ENCODE measurements around the gene TMEM59L.
"Not testable (repeated sequence)": the region's sequence is repeated elsewhere in the genome, so short reads cannot be mapped to it uniquely, and the experiment has no call there.

TMEM59L gene

DNA sequence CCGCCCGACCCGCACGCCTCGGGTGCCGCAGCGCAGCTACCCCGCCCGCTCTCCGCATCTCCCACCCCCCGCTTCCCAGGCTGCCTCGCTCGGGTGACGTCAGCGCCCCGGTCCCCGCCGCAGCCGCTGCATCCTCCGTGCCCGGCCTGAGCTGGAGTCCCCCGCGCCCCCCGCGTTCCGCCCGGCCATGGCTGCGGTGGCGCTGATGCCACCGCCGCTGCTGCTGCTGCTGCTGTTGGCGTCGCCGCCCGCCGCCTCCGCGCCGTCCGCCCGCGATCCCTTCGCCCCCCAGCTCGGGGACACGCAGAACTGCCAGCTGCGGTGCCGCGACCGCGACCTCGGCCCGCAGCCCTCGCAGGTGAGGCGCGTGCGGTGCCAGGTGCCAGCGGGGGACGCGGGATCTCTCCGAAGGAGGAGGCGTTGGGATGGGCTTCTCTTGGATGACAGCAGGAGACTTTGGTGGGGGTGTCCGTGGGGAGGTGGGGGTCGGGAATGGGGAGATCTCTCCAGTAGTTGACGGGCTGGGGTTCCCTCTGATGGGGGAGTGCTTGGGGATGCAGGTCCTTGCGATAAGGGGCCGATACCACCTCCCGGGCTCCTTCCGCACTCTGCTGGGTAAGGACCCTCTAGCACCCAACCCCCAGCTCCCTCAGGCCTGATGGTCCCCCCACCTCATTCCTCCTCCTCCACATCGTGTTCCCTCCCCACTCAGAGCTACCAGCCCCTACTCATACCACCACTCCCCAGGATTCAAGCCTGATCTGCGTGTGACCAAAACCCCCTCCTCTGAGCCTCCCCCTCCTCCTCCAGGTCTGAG lies at the start of gene TMEM59L:
TMEM59L (plus strand) TSS at position 99 of the 817 bp plus-strand sequence; CDS start at position 188, 89 bp downstream.
- DNase-seq (ENCODE audit: low spot score): peak; percentile 74

DNA sequence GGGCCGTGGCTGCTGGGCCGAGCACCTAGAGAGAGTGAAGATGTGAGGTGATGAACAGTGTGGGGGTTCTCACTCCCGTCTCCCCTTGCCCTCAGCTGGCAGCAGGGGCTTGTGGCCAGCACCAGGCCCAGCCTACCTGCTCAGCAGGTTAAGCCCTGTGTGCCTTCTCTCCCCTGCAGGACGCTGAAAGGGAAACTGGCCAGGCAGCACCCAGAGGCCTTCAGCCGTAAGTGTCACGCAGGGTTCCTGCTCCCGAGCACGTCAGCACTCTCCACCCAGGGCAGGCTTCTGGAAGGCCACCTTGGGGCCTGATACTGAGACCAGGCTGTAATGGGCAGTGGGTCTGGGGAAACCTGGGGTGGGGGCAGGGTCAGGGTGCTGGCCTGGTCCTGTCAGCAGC lies 45.7 kb upstream of the TMEM59L start:
- DNase-seq (ENCODE audit: low spot score): no peak

DNA sequence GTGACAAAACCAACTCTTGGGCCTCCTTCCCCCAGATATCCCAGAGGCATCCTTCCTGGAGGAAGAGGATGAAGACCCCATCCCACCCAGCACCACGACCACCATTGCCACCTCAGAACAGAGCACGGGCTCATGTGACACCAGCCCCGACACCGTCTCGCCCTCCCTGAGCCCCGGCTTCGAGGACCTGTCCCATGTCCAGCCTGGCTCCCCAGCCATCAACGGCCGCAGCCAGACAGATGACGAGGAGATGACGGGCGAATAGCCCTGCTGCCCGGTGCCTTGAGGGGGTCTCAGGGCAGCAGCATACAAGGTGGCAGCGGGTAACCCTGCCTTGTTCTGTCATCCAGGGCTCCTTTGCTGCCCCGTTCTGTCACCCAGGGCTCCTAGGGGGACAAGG lies 44.3 kb upstream of the TMEM59L start:
- no peak for DNase-seq (ENCODE audit: low spot score)

DNA sequence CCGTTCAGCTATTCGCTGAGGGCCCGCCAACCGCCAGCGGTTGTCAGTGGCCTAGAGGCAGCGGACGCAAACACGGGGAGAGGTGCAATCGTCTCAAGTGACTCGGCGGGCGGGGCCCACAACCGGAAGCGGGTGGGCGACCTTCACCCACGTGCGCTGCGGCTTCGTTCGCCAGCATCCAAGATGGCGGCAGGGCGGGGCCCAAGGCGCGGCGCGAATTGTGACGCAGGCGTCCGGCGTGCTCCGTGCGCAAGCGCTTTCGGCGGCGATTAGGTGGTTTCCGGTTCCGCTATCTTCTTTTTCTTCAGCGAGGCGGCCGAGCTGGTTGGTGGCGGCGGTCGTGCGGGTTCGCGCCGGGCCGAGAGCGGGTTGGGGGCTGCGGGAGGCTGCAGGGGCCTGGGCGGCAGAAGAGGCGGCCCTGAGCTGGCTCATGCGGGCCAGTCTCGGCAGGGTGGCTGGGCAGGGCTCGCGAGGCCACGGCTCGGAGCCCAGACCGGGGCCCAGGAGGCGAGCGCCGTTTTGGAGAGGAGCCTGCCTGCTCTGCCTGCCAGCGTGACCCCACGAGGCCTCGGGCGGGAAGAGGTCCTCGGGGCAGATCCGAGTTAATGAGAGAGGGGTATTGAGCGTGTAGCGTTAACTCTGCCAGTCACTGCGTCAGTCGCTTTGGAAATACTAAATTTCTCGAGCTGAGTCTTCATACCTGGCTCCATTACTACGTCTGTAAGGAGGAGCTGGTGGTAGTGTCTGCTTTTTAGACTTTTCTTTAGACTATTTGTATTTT lies 40.9 kb upstream of the TMEM59L start, which contains the start of gene UBA52:
UBA52 (plus strand) TSS at position 294 of the 781 bp plus-strand sequence. CDS start 1,444 bp downstream, outside the sequence.
- peak; percentile 99 for DNase-seq (ENCODE audit: low spot score)

DNA sequence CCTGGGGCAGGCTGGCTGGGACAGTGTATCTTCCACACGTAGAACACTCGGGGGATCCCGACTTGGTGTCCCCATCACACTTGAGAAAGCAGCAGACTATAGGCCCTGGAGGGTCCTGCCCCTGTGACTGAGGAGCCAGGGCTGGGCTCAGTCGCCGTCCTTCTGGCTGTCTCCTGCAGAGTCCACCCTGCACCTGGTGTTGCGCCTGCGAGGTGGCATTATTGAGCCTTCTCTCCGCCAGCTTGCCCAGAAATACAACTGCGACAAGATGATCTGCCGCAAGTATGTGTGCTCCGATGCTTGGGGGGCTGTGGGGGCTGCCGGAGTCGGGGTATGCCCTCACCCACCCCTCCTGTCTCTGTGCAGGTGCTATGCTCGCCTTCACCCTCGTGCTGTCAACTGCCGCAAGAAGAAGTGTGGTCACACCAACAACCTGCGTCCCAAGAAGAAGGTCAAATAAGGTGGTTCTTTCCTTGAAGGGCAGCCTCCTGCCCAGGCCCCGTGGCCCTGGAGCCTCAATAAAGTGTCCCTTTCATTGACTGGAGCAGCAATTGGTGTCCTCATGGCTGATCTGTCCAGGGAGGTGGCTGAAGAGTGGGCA lies 37.9 kb upstream of the TMEM59L start:
- no peak for DNase-seq (ENCODE audit: low spot score)

DNA sequence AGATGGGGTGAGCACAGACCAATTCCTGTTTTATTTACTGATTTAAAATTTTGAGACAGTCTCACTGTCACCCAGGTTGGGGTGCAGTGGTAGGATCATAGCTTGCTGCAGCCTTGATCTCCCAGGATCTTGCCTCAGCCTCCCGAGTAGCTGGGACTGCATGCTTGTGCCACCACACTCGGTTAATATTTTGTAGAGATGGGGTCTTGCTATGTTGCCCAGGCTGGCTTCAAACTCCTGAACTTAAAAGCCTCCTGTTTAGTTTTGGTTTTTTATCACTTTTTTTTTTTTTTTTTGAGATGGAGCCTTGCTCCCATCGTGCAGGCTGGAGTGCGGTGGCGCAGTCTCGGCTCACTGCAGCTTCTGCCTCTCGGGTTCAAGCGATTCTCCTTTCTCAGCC lies 36.3 kb upstream of the TMEM59L start:
- no peak for DNase-seq (ENCODE audit: low spot score)

DNA sequence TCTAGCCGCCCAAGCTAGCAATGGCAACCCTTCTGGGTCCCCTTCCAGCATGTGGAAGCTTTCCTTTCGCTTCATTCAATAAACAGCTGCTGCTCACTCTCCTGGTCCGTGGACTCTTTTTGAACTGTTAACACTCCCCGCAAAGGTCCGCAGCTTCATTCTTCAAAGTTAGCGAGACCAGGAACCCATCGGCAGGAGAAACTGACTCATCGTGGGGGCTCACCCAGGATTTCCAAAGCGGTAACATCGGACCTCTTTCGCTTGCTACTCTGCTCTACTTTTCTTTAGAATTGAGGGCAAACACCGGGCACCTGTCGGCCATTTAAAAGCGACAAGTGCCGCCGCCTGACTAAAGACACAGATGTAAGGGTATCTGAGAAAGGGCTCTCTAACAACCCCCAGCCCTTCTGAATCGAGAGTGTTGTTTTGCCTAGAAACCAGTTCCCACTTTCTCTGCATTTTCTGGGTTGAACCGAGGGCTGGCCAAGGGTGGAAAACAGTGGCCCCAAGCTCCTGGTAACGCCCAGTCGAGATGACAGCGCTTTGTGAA lies 35.2 kb upstream of the TMEM59L start:
- DNase-seq (ENCODE audit: low spot score): no peak

DNA sequence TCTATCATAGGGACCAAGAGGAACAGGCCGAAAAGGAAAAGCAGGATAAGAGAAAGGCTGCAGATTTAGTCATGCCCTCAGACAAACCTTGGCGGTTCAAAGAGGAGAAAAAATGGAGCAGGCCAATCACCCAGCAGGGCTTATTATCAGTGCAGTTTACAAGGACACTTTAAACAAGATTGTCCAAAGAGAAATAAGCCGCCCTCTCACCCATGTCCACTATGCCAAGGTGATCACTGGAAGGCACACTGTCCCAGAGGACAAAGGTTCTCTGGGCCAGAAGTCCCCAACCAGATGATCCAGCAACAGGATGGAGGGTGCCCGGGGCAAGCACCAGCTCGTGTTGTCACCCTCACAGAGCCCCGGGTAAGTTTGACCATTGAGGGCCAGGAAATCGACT lies 32.4 kb upstream of the TMEM59L start:
- no peak for DNase-seq (ENCODE audit: low spot score)

DNA sequence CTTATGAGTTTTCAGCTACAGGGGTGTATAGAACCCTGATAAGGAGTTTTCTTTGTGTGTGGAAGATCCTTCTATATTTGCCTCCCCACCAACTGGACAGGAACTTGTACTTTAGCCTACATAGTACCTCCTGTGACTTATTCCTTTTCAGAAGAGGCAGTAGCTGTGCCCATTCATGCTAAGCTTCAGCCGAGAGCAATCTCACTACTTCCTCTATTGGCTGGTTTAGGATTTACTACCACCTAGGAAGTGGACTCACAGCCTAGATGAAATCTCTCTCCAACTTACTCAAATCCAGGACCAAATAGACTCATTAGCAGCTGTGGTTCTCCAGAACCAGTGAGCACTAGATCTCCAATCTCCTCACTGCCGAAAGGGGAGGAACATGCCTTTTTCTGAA lies 26.4 kb upstream of the TMEM59L start:
- DNase-seq (ENCODE audit: low spot score): no peak

DNA sequence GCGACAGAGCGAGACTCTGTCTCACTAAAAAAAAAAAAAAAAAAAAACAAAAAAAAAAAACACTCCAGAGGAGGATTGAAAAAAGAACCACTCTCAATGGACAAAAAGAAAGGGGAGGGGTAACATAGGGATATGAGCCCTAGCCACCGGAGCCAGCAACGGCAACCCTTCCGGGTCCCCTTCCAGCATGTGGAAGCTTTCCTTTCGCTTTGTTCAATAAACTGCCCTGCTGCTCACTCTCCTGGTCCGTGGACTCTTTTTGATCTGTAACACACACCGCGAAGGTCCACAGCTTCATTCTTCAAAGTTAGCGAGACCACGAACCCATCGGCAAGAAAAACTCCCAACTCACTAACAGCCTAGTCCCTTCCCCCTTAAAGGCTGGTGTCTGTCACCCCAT lies 25.1 kb upstream of the TMEM59L start:
- DNase-seq (ENCODE audit: low spot score): no peak

DNA sequence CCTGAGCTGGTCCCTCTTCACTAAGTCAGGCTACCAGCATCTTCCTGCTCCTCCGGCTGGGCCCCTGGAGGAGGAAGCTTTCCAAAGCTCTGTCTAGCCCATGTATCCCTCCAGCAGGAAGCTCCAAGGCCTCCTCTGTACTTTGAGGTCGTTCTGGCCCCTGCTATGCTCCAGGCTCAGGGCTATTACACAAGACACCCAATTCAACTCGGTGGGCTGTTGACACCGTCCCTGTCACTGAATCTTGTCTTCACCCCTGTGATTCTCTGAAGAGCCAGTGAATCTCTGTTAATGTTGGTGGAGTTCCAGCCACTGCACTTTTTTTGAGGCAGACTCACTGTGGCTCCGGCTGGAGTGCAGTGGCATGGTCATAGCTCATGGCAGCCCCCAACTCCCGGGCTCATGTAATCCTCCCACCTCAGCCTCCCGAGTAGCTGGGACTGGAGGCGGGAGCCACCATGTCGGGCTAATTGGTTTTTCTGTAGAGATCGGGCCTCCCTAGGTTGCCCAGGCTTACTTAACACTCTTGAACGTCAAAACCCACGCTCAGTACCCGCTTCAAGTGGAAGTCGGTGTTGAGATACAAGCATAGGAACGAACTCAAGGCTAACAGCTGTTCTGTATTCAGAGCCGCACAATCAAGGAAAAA lies 24.6 kb upstream of the TMEM59L start:
- no peak for DNase-seq (ENCODE audit: low spot score)

DNA sequence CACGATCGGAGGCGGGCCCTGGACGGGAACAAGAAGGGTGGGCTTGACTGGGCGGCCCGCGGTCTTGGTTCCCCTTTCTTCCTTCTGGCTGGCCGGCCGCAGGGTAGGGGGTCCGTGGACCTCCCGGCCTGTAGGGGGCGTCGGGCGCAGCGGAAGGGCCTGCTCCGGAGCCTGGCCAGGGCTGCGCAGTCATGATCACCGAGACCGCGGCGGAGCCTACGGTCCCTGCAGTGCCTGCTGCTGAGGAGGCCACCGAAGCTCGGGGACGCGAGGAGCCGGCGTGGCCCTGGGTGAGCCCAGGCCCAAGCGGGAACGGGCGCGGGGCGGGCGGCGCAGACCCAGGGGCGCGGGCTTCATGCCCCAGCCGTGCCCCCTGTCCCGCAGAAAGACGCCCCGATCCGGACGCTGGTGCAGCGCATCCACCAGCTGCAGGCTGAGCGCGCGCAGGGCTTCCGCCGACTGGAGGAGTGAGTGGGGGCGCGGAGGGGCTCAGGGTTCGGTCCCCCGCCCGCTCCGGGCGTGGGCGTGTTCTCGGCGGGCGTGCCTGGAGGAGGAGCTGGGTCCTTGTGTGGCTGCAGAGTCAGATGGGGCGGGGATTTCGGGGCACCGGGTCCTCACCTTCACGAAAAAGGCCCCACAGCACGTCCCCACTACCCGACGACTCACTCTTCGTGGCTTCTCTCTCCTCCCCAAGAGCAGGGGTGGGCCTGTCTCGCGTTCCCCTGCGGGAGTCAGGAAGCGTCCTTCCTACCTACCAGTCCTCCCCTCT lies 23.9 kb upstream of the TMEM59L start, which contains the start of gene REX1BD:
REX1BD (plus strand) TSS at position 188 of the 769 bp plus-strand sequence; CDS start at position 192, 4 bp downstream.
- peak; percentile 92 for DNase-seq (ENCODE audit: low spot score)

DNA sequence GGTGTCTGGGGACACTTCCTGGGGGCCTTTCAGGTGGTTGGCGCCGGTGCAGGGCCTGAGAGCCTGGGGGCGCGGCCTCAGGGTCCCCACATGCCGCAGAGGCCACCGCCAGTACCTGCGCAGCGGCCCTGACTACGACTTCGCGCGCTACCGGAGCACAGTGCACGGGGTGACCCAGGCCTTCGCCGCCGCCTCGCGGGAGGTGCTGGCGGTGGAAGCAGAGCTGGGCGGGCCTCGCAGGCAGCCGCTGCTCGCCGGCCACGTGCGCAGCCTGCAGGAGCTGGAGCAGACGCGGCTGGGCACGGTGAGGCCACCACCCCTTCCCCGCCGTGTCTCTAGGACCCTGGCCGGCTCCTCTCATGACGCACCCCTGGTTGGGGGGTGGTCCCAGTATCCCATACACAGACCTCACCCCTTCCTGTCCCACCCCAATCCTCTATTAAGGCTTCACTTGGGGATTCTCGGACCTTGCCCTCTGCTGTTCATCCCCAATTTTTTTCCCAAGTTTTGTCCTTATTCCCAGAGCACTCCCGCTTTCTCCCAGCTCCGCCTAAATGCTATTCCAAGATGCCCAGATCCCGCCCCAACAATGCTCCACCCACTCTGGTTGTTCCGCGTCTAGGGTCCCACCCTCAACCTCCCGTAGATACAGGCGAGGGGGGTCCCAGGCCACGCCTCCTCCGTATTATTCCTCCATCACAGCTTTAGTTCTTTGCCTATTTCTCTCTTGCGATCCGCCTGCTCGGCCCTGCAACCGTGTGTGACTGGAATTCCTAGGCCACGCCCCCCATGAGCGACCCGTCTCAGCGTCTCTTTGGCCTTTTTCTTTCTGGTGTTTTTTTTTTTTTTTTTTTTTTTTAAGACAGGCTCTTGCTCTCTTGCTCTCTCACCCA lies 23.0 kb upstream of the TMEM59L start:
- DNase-seq (ENCODE audit: low spot score): peak; percentile 85

DNA sequence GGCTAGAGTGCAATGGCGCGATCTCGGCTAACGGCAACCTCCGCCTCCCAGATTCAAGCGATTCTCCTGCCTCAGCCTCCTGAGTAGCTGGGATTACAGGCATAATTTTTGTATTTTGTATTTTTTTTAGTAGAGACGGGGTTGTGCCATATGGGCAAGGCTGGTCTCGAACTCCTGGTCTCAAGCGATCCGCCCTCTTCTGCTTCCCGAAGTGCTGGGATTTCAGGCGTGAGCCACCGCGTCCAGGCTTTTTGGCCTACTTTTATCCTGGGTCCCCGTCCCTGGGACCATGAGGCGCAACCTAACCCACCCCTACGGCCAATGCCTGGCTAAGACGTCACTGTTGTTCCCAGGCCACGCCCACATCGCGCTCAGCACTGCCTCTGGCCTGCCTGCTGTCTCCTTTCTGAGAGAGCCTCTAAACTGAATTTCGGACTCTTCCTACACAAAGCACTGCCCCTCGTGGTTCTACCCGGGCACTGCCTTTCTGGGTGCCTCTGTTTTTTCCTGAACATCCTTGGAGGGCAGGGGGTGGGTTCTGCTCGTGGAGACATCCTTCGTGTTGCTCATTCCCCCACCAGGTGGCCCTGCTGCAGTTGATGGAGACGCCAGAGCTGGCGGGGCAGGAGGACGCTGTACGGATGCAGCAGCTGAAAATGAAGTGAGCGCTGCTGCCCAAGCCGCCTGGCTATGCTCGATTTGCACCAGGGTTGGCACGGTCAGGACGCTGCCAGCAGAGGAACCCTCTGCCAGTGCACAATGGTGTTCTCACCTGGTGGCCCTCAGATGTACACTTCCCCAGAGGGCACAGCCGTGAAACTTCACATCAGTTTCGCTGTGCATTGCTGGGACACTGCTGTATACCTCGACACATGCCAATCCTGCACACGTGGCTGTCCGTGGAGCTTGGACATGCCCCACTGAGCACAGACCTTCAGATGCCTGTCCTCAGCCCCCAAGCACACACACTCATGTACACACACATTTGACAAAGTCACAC lies 22.1 kb upstream of the TMEM59L start:
- DNase-seq (ENCODE audit: low spot score): peak; percentile 96

DNA sequence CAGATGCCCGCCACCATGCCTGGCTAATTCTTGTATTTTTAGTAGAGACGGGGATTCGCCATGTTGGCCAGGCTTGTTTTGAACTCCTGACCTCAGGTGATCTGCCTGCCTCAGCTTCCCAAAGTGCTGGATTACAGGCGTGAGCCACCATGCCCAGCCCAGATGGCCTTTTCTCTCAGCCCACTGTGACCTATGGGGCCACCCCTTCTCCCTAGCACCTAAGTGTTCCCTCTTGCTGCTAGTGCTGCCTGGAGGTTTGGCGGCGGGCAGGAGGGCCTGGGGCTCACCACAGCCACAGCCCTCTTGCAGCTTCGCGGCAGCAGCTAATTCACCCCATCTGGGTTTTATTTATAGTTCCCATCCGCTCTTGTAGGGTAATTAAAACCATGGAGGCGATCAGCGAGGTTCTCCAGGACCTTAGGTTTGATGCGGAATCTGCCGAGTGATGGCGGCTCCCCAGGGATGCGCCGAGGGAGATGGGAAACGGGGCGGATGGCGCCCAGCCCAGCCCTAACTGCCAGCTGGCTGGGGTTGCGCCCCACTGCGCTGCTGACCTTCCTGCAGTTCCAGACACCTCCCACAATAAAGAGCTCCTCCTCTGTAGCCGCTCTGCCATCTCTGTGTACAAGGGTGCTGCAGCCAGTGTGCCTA lies 20.8 kb upstream of the TMEM59L start:
- DNase-seq (ENCODE audit: low spot score): no peak

DNA sequence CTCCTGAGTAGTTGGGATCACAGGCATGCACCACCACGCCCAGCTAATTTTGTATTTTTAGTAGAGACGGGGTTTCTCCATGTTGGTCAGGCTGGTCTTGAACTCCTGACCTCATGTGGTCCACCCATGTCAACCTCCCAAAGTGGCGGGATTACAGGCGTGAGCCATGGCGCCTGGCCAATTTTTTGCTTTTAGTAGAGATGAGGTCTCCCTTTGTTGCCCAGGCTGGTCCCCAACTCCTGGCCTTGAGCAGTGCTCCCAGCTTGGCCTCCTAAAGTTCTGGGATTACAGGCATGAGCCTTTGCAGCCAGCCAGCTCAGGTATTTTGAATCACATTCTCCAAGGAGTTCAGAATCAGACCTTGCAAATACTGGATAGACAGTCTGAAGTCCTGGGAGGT lies 19.9 kb upstream of the TMEM59L start:
- not testable (repeated sequence) for DNase-seq (ENCODE audit: low spot score)

DNA sequence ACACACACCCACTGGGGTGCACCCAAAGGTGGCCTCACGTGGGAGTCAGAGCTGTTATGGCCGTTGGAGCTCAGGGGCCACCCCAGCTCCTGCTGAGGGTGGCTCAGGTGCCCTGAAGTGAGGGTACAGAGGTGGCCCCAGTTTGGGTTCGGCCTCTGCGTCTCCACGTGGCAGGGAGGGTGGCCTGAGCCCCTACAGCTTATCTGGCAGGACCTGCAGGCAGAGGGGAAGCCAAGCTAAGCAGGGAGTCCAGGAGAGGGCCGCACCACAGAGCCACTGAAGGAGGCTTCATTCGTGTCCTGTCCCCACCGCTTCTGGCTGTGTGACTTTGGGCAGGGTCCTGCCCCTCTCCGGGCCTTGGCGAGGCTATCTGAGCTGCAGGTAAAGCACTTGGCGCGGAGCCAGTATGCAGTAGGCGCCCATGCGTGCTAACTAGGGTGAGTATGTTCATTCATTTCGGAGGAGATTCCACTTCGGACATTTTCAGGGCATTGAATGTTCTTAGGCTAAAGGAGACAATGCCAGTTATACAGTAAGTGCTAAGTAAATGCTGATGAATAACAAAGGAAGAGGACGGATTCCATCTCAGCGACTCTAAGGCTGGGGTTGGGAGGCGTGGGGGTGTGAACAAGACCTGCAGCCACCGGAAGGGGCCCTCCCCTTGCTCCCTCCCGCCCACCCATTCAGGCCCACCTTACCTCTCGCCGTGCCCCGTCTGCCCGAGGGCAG lies 19.1 kb upstream of the TMEM59L start:
- DNase-seq (ENCODE audit: low spot score): no peak

Data from ecto neural progenitor cell (in vitro differentiated cells).